GM19438 (cell line): ENCODE measurements around the gene IFI30.
"Not testable (repeated sequence)": the region's sequence is repeated elsewhere in the genome, so short reads cannot be mapped to it uniquely, and the experiment has no call there.

ENCODE experiments used
- ATAC-seq: cut with Tn5 transposase; IDR thresholded peaks from one replicate; pipeline ENCODE4 v1.9.1; 2021; ENCODE audit warnings: low read depth; ENCODE audit not compliant: unreplicated experiment

IFI30 gene

GRCh38 chr19:18197941-18198340 lies 24.3 kb downstream of the IFI30 start:
- ATAC-seq = no peak

- no peak for ATAC-seq
These were observed 24.8 kb downstream of the IFI30 start for GRCh38 chr19:18198374-18198773.

GRCh38 chr19:18202397-18202777 lies 28.8 kb downstream of the IFI30 start:
- ATAC-seq = no peak

GRCh38 chr19:18202778-18203407 lies 29.3 kb downstream of the IFI30 start:
- ATAC-seq = no peak

- peak; percentile 2 for ATAC-seq
These were observed 29.8 kb downstream of the IFI30 start for GRCh38 chr19:18203408-18203862.

DNA sequence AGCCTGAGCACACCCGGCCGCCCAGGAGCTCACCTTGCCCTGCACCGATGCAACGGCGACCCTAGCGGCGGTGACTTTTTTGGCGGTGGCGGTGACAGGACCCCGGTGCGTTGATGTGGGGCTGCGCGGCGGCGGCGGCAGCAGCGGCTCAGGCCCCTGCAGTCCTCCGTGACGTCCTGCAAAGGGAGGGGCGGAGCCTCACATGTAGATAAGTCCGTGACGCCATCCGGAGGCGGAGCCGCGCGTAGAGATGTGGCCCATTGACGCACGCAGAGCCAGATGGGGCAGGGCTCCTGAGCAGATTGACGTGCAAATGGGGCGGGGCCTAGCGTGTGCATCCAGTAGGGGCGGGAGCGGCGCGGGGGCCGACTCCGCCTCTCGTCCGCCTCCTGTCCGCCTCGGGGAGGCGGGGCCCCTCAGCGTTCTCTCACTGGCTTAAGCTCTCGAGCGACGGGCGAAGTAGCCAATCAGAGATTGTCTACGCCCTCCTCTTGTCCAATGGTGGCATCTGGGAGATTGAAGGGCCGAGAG lies 30.3 kb downstream of the IFI30 start, which contains the start of gene RAB3A:
TSS of gene RAB3A (minus strand) at position 180 of the 531 bp plus-strand sequence. CDS start 1,302 bp downstream, outside the sequence.
- ATAC-seq = peak; percentile 82

DNA sequence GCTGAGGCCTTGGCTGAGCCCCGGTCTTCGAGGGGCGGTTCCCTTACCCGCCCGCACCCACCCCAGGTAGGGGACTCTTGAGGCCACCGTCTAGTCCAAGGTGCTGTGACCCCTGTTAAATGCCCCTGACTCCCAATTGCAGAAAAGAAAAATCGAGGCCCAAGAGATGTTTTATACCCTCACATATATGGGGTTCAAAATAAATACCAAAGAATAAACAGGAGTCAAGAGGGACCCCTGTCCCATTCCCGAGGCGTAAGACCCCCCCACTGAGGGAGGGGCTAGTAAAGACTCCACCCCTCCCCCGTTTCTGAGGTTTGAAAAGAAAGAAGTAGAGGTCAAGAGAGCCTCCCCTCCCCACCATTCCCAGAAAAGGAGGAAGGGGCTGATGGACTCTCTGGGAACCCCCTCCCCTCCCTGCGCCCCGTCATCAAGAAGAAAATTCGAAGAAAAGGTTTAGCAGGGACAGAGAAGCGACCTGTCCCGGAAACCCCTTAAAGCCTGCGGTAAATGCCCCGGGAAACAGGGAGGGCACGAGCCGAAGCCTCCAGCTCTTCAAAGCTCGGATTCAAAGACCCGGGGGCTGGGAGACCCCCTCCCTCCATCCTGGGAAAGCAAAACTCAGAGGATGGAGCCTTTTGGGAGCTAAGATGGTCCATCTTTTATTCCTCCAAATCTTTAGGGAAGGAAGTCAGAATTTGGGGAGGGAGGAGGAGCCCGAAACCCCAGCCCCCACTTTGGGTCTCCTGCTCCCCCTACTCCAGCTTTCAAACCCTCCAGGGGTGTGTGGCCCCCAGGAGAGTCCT lies 31.0 kb downstream of the IFI30 start:
- peak; percentile 11 for ATAC-seq

DNA sequence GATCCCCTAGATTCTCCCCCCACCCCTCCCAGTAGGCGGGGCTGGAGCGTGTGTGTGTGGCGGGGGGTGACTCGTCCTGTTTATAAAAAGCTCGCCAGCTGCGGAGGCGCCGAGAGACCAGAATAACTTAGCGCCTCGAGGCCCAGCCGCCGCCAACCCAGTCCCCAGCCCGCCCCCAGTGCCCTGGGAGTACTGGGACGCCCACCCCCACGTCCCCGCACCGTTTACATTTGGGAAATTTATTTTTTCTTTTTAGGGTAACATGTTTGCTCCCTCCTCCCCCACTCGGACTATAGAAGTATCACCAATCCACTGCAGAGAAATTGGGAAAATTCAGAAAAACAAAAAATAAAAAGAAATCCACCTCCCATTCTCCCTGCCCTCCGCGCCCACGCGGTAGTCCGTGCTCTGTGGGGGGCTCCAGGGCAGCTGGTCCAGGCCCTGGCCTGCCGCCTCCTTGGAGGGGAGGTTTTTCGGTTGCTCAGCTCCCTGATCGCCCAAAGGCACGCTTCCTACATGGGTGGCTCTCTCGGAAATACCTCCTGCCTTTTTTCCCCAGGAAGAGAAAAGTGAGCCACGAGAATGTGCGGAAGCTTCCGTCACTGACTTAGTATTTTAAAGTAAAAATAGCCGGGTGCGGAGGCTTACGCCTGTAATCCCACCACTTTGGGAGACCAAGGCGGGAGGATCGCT lies 31.7 kb downstream of the IFI30 start:
- no peak for ATAC-seq

DNA sequence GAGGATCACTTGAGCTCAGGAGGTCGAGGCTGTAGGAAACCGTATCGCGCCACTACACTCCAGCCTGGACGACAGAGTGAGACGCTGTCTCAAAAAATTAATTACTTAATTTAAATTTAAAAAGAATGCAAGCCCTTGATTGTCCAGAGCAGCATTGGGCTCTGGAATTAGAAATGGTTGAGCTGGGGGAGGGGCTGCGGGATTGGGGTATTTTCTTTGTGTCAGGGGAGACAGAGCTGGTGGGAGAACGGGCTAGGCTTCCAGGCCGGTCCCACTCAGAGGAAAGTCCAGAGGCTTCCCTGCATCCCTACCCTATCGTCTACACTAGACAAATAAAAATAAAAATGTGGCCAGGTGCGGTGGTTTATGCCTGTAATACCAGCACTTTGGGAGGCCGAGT lies 32.4 kb downstream of the IFI30 start:
- ATAC-seq = no peak

DNA sequence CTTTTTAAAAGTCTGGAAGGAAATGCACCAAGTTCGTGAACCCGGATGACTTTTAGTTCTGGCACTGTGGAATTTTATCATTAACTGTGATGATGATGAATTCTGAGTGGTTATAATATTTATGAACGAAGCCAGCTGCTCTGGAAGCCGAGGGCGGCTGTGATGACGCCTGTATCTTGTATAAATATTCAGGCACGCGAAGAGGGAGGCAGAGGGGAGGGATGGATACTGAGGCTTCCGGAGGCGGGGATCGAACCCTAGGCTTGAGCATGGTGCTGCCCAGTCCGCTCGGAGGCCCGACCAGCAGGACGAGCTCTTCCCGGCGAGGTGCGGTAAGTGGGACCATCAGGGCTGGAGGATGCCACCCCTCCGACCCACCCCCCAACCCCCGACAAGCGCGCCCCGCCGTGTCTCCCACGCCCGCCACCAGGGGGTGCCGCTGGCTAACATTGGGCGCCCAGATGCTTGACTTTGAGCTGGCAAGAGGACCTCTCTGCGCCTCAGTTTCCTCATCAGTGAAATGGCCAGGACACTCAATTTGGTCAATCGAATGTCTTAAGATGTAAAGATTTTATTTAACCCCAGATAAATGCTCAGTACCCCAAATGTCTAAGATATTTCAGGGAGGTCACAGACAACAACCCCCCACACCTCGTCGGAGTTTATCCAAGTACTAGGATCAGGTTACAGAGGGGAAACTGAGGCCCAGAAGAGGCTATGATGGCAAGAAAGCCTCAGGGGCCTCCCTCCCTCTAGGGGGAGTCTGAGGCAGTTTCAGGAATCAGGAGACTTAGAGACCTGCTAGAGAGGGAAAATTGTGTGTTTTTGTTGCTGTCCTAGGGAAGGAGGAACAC lies 34.7 kb downstream of the IFI30 start:
- ATAC-seq = no peak

- not testable (repeated sequence) for ATAC-seq
These were observed 36.3 kb downstream of the IFI30 start for GRCh38 chr19:18209912-18210311.

DNA sequence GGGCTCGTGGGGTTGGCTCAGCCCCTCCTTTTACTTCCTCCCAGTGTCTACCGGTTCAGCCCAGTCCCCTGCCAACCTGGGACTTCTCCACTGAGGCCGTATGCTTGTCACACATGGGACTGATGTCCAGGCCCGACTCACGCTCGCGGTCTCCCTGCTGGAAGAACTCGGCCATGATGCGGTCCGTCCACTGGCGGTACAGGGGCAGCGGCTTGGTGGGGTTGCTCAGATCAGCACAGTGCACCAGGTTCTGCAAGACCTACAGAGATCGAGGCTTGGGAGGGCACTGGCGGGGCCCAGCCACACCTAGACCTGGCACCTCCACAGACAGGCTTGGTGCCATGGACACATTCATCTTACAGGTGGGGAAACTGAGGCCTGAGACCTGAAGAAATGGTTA lies 38.1 kb downstream of the IFI30 start:
- ATAC-seq = no peak

GRCh38 chr19:18214779-18215433 lies 41.3 kb downstream of the IFI30 start:
- no peak for ATAC-seq

GRCh38 chr19:18216789-18217188 lies 43.2 kb downstream of the IFI30 start:
- no peak for ATAC-seq

- ATAC-seq = no peak
These were observed 44.5 kb downstream of the IFI30 start for GRCh38 chr19:18218159-18218558.

- no peak for ATAC-seq
These were observed 45.0 kb downstream of the IFI30 start for GRCh38 chr19:18218600-18218999.

GRCh38 chr19:18219911-18220631 lies 46.5 kb downstream of the IFI30 start:
- ATAC-seq = no peak

DNA sequence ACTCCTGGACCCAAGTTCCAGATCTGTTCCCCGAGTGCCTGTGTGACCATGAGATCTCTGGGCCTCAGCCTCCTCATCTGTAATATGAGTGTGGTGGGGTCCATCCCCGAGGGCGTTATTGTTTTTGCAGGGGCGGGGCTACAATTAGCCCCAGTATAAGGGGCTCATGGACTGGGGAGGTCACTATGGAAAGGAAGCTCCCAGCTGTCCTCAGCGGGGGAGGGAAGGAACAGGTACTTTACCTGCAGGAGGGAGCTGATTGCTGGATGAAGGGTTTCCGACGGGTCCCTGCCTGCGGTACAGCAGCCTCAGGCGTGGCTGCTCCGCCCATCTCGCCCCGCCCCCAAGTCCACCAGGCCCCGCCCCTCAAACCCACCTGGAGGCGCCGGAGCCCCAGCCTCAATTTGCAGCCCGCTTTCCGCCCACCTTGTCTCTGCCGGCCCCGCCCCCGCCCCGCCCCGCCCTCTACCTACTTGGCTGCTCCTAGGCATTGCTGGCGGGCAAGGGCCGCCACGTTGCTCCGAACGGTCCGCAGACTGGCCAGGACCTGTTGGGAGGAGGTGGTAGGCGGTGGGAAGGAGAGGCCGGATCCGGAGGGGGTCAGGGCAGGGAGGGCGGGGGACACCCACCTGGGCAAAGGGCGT lies 47.1 kb downstream of the IFI30 start:
- ATAC-seq = no peak
